Mesendoderm (in vitro differentiated cells): ENCODE measurements around the gene NQO2.
A peak's percentile ranks its signal among the peaks of the same experiment; 100 is the strongest.
"Not testable (repeated sequence)": the region's sequence is repeated elsewhere in the genome, so short reads cannot be mapped to it uniquely, and the experiment has no call there.

ENCODE experiments used
- DNase-seq: peaks from one replicate; pipeline ENCODE4 v3.0.0; 2013
- H2AK5ac ChIP-seq: 2 replicates; pipeline ENCODE4 v1.6.1; 2013; ENCODE audit warnings: low read length, inconsistent platforms
- H2BK120ac ChIP-seq: 2 replicates; pipeline ENCODE4 v1.6.1; 2013; ENCODE audit warnings: low read depth, mild to moderate bottlenecking, low read length, moderate library complexity, mixed read lengths
- H2BK15ac ChIP-seq: replicated peaks from 2 replicates; pipeline ENCODE4 v1.6.1; 2013; ENCODE audit warnings: low read depth, mild to moderate bottlenecking, moderate library complexity
- H2BK5ac ChIP-seq: 2 replicates; pipeline ENCODE4 v1.6.1; 2013; ENCODE audit warnings: low read length, inconsistent platforms
- H3K18ac ChIP-seq: 2 replicates; pipeline ENCODE4 v1.6.1; 2013; ENCODE audit warnings: mild to moderate bottlenecking, low read length, mixed read lengths
- H3K23ac ChIP-seq: one replicate; pipeline ENCODE4 v1.6.1; 2013; ENCODE audit warnings: low read length
- H3K27ac ChIP-seq: 2 replicates; pipeline ENCODE4 v1.5.1; 2013; ENCODE audit warnings: low read depth, mild to moderate bottlenecking, inconsistent platforms, low read length, moderate library complexity
- H3K27me3 ChIP-seq: 2 replicates; pipeline ENCODE4 v1.6.1; 2013; ENCODE audit warnings: low read length, control low read depth, mild to moderate bottlenecking, inconsistent platforms; ENCODE audit not compliant: insufficient read depth, poor library complexity
- H3K36me3 ChIP-seq: 2 replicates; pipeline ENCODE4 v1.6.1; 2013; ENCODE audit warnings: low read length, inconsistent platforms; ENCODE audit not compliant: control insufficient read depth, insufficient read depth
- H3K4ac ChIP-seq: one replicate; pipeline ENCODE4 v1.6.1; 2013; ENCODE audit warnings: low read depth, mild to moderate bottlenecking, low read length, moderate library complexity
- H3K4me1 ChIP-seq: 2 replicates; pipeline ENCODE4 v1.6.1; 2013; ENCODE audit warnings: low read depth, low read length, inconsistent platforms; ENCODE audit not compliant: control insufficient read depth
- H3K4me2 ChIP-seq: 2 replicates; pipeline ENCODE4 v1.6.1; 2013; ENCODE audit warnings: low read length
- H3K4me3 ChIP-seq: 2 replicates; pipeline ENCODE4 v1.5.1; 2013; ENCODE audit warnings: mild to moderate bottlenecking, low read length
- H3K56ac ChIP-seq: one replicate; pipeline ENCODE4 v1.6.1; 2013; ENCODE audit warnings: low read length
- H3K79me1 ChIP-seq: 2 replicates; pipeline ENCODE4 v1.6.1; 2013; ENCODE audit warnings: low read length, inconsistent platforms
- H3K79me2 ChIP-seq: 2 replicates; pipeline ENCODE4 v1.6.1; 2013; ENCODE audit warnings: mild to moderate bottlenecking, low read length; ENCODE audit not compliant: control insufficient read depth, insufficient read depth
- H3K9ac ChIP-seq: 2 replicates; pipeline ENCODE4 v1.6.1; 2013; ENCODE audit warnings: low read length, inconsistent platforms
- H4K5ac ChIP-seq: one replicate; pipeline ENCODE4 v1.6.1; 2013; ENCODE audit warnings: low read length
- H4K8ac ChIP-seq: one replicate; pipeline ENCODE4 v1.6.1; 2013; ENCODE audit warnings: low read depth, mild to moderate bottlenecking, control low read depth, low read length, moderate library complexity
- WGBS: extraction: QIAGEN DNeasy Blood & Tissue Kit; methylation state at CpG from one replicate; pipeline ENCODE4 v1.1.7; 2013; ENCODE audit warnings: low lambda C conversion rate, missing lambda C conversion rate; ENCODE audit not compliant: insufficient coverage; ENCODE audit errors: extremely low coverage; 5-methylcytosine and 5-hydroxymethylcytosine counted together

The NQO2 gene

DNA sequence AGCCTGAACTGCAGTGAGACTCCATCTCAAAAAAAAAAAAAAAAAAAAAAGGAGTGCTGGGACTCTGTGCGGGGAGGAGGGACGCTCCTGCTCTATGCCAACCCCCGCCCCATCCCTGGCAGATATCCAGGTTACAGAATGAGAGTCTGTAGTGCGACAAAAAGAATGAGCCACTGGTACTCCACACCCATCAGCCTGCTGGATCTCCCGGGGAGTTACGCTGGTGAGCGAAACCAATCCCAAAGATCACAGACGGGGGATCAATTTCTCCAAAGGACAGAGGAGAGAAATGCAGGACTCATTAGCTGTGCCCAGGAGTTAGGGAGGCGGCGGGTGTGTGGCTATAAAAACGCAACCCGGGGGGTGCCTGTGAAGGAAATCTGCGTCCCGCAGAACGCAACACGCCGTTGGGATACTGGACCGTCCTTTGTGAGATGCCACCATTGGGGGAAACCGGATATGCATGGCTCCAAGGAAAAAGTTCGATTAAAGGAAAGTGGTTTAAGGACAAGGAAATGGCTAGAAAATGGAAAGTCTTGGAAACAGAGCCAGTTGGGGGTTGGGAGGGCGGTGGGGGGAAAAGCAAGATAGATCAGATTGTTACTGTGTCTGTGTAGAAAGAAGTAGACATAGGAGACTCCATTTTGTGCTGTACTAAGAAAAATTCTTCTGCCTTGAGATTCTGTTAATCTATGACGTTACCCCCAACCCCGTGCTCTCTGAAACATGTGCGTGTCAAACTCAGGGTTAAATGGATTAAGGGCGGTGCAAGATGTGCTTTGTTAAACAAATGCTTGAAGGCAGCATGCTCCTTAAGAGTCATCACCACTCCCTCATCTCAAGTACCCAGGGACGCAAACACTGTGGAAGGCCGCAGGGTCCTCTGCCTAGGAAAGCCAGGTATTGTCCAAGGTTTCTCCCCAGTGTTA, 54.8 kb downstream of the NQO2 start:
- Histone ChIP-seq H3K4me2 (peak overlapping the region; percentile 72), H3K9ac (peak overlapping the region; percentile 52), H3K56ac (peak overlapping the region; percentile 81)
- H3K4me3 ChIP-seq, H2BK15ac ChIP-seq, H3K4ac ChIP-seq, H3K4me1 ChIP-seq, H4K8ac ChIP-seq, H3K36me3 ChIP-seq, H3K27ac ChIP-seq, H3K23ac ChIP-seq, H3K27me3 ChIP-seq, H2AK5ac ChIP-seq, H3K18ac ChIP-seq, H2BK5ac ChIP-seq, H3K79me2 ChIP-seq, H3K79me1 ChIP-seq, H4K5ac ChIP-seq, H2BK120ac ChIP-seq: not testable (repeated sequence)
- peak; percentile 53 for DNase-seq
- no CpG with 5 or more reads among the region's 27 CpGs for WGBS

DNA sequence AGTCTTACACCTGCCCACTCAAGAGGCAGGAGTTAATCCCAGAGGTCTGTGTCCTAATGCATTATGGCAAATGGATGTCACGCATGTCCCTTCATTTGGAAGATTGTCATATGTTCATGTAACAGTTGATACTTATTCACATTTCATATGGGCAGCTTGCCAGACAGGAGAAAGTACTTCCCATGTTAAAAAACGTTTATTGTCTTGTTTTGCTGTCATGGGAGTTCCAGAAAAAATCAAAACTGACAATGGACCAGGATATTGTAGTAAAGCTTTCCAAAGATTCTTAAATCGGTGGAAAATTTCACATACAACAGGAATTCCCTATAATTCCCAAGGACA, 55.4 kb downstream of the NQO2 start:
- not testable (repeated sequence) for H4K8ac ChIP-seq, H2BK120ac ChIP-seq, H3K4me3 ChIP-seq

DNA sequence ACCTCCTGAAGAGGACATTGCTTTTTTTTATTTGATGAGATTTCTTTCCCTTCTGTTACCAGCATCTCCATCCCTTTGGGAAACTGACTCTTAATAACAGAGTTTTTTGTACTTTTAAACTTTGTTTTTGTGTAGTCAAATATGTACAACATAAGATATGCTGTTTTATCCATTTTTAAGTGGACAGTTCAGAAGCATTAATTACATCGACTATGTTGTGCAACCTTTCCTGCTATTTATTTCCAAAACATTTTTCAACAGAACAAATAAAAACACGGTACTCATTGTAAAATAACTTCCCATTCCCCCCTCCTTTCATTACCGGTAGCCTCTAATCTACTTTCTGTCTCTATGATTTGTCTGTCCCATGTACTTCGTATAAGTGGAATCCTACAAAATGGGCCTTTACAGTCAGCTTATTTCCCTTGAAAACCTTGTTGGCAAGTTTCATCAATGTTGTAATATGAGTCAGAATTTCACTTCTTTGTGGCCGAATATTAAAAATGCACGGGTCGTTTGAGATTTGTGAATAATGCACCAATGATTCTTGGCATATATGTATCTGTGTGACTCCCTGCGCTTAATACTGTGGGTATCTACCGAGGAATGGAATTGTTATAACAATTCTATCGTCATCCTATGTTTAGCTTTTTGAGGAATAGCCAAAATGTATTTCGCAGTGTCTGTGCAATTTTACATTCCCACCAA, 57.5 kb downstream of the NQO2 start:
- WGBS: 100% methylated on average over 1 of the region's 11 CpGs
- no peak for DNase-seq

More for the DNA sequence above, 55.4 kb downstream of the NQO2 start:
- H2BK5ac ChIP-seq, H3K9ac ChIP-seq, H3K23ac ChIP-seq, H3K79me1 ChIP-seq, H3K4ac ChIP-seq, H2AK5ac ChIP-seq, H3K18ac ChIP-seq, DNase-seq, H3K36me3 ChIP-seq, H4K5ac ChIP-seq, H3K79me2 ChIP-seq, H2BK15ac ChIP-seq, H3K4me2 ChIP-seq, H3K4me1 ChIP-seq, H3K27ac ChIP-seq, H3K27me3 ChIP-seq: not testable (repeated sequence)
- WGBS: no CpG with 5 or more reads among the region's 3 CpGs
- H3K56ac ChIP-seq: peak overlapping the region; percentile 42

DNA sequence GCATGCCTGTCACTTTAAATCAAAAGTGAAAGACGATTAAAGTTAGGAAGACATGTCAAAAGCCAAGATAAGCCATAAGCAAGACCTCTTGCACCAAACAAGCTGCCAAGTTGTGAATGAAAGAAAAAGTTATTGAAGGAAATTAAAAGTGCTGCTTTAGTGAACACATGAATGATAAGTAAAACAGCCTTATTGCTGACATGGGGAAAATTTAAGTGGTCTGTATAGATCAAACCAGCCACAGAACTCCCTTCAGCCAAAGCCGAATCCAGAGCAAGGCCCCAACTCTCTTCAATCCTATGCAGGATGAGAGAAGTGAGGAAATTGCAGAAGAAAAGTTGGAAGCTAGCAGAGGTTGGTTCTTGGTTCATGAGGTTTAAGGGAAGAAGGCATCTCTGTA, 59.3 kb downstream of the NQO2 start:
- H3K23ac ChIP-seq: no peak overlapping the region
- H2BK15ac ChIP-seq: no peak overlapping the region
- no peak overlapping the region for H3K27ac ChIP-seq
- H4K5ac ChIP-seq: no peak overlapping the region
- no peak overlapping the region for H2BK120ac ChIP-seq
- no peak overlapping the region for H4K8ac ChIP-seq
- H3K4me1 ChIP-seq: no peaks in the 10 kb centered on the region
- H3K79me2 ChIP-seq: no peaks in the 10 kb centered on the region
- no peak overlapping the region for H2BK5ac ChIP-seq
- no peak overlapping the region for H3K4me2 ChIP-seq
- no peaks in the 10 kb centered on the region for H3K27me3 ChIP-seq
- no peak overlapping the region for H3K4ac ChIP-seq
- DNase-seq: no peak
- no CpG with 5 or more reads among the region's 2 CpGs for WGBS
- H3K18ac ChIP-seq: no peak overlapping the region
- no peak overlapping the region for H3K9ac ChIP-seq
- no peak overlapping the region for H3K4me3 ChIP-seq
- H3K36me3 ChIP-seq: no peaks in the 10 kb centered on the region
- no peak overlapping the region for H3K56ac ChIP-seq
- no peak overlapping the region for H2AK5ac ChIP-seq
- no peaks in the 10 kb centered on the region for H3K79me1 ChIP-seq

More for the DNA sequence above, 57.5 kb downstream of the NQO2 start:
- Histone ChIP-seq H4K5ac (no peak overlapping the region), H3K79me2 (no peaks in the 10 kb centered on the region), H2BK120ac (no peak overlapping the region), H3K4me2 (no peak overlapping the region), H3K27ac (no peak overlapping the region), H3K18ac (no peak overlapping the region), H4K8ac (no peak overlapping the region), H2AK5ac (no peak overlapping the region), H2BK15ac (no peak overlapping the region), H3K4ac (no peak overlapping the region), H3K23ac (no peak overlapping the region), H3K36me3 (no peaks in the 10 kb centered on the region), H3K79me1 (no peaks in the 10 kb centered on the region), H3K27me3 (no peaks in the 10 kb centered on the region), H2BK5ac (no peak overlapping the region), H3K56ac (no peak overlapping the region), H3K9ac (no peak overlapping the region), H3K4me3 (no peak overlapping the region), H3K4me1 (peaks cover 2% of the 10 kb centered on the region)

DNA sequence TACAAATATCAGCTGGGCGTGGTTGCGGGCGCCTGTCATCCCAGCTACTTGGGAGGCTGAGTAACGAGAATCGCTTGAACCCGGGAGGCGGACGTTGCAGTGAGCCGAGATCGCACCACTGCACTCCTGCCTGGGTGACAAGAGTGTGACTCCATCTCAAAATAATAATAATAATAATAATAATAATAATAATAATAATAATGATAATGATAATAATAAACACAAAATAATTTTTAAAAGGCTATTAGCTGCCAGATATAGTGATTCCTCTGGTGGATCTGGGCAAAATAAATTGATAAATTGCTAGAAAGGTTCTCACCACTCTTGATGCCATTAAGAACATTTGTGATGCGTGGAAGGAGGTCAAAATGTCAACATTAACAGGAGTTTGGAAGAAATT, 60.4 kb downstream of the NQO2 start:
- WGBS: no CpG with 5 or more reads among the region's 11 CpGs

More for the DNA sequence above, 60.4 kb downstream of the NQO2 start:
- DNase-seq, H2AK5ac ChIP-seq, H2BK5ac ChIP-seq, H3K9ac ChIP-seq, H3K27ac ChIP-seq, H3K79me2 ChIP-seq, H3K4me1 ChIP-seq, H3K27me3 ChIP-seq, H4K8ac ChIP-seq, H3K36me3 ChIP-seq, H3K79me1 ChIP-seq, H2BK120ac ChIP-seq, H3K4me3 ChIP-seq, H2BK15ac ChIP-seq, H3K4ac ChIP-seq, H3K18ac ChIP-seq, H3K56ac ChIP-seq, H3K4me2 ChIP-seq, H3K23ac ChIP-seq, H4K5ac ChIP-seq: not testable (repeated sequence)
